ENCODE measurements around the gene HIRA. TPM values are rescaled to one million over a fixed set of nuclear protein-coding genes. Genes with fewer than 3 reads are reported as not detected.

Gene HIRA
- total and polyA plus RNA-seq, 9 of the 15 experiments (the other 6 are each of a cell fraction or from before 2014, with no cell fraction given): 0.96 to 132 (median 58.4) TPM

DNA sequence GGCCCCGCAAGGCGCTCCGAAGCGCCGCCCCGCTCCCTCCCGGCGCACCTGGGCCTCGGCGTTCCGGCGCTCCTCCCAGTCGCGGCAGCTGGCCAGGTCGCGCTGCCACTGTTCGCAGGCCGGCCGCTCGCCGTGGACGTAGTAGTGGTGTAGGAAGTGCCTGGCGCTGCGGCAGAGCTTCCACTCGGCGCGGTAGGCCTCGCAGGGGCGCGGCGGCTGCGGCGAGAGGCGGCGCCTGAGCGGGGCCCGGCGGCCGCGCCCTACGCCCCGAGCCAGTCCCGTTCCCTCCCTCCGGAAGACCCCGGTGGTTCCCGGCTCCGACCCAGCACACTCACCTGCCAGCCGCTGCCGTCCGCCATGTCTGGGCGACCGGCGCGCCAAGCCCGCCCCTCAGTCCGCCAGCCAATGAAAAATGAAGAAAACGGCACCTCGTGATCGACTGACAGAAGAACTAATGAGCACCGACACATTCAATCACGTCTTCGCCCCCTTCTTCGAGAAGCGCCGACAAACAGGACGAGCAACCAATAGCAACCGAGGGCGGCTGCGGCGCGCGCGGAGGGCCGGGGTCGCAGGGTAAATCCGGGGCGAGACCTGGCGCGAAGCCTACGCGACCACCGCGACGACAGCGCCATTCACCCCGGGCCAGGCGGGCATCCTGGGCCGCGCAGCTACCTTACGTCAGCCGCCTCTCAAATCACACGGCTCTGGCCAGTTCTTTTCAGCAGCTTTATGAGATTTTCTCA is 16.0 kb upstream of the HIRA start, which contains the start of gene C22orf39 (continued):
- TF ChIP-seq ESRRA (IDR thresholded peaks at IDR 0.05; ENCODE audit: borderline replicate concordance, low read depth): peak; percentile 78
- TF ChIP-seq ZNF76 (CRISPR knock-in tag; IDR thresholded peaks at IDR 0.05; ENCODE audit: borderline replicate concordance): peak; percentile 87; the same call in 1 of the 2 replicates
- TF ChIP-seq, protein P1, sequence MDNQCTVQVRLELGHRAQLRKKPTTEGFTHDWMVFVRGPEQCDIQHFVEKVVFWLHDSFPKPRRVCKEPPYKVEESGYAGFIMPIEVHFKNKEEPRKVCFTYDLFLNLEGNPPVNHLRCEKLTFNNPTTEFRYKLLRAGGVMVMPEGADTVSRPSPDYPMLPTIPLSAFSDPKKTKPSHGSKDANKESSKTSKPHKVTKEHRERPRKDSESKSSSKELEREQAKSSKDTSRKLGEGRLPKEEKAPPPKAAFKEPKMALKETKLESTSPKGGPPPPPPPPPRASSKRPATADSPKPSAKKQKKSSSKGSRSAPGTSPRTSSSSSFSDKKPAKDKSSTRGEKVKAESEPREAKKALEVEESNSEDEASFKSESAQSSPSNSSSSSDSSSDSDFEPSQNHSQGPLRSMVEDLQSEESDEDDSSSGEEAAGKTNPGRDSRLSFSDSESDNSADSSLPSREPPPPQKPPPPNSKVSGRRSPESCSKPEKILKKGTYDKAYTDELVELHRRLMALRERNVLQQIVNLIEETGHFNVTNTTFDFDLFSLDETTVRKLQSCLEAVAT (IDR thresholded peaks at IDR 0.05): peak in 1 of 2 experiments; percentile 96; a peak in 1 of 4 replicates
- no peak for TF ChIP-seq CC2D1A (IDR thresholded peaks at IDR 0.05)
- TF ChIP-seq PCBP2 (IDR thresholded peaks at IDR 0.05; ENCODE audit: low read depth, low read length, poor library complexity, severe bottlenecking): no peak
- peak; percentile 27; the same call in 1 of the 2 replicates for TF ChIP-seq CBFA2T3 (IDR thresholded peaks at IDR 0.05)
- peak; percentile 88 for TF ChIP-seq SETDB1 (IDR thresholded peaks at IDR 0.05; ENCODE audit: low read length)
- TF ChIP-seq ZBTB7A (IDR thresholded peaks at IDR 0.05; ENCODE audit: borderline replicate concordance, control insufficient read depth, low read depth, low read length): peak; percentile 99
- TF ChIP-seq HNRNPK (IDR thresholded peaks at IDR 0.05; ENCODE audit: low read depth, low read length, poor library complexity, severe bottlenecking): peak; percentile 85
- peak; percentile 68 for TF ChIP-seq ZBTB17 (CRISPR knock-in tag; IDR thresholded peaks at IDR 0.05)
- no peak for TF ChIP-seq BMI1 (IDR thresholded peaks at IDR 0.05; ENCODE audit: low read length)
- TF ChIP-seq, protein P2, sequence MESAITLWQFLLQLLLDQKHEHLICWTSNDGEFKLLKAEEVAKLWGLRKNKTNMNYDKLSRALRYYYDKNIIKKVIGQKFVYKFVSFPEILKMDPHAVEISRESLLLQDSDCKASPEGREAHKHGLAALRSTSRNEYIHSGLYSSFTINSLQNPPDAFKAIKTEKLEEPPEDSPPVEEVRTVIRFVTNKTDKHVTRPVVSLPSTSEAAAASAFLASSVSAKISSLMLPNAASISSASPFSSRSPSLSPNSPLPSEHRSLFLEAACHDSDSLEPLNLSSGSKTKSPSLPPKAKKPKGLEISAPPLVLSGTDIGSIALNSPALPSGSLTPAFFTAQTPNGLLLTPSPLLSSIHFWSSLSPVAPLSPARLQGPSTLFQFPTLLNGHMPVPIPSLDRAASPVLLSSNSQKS (CRISPR knock-in tag; IDR thresholded peaks at IDR 0.05): no peak
- TF ChIP-seq, protein P3, sequence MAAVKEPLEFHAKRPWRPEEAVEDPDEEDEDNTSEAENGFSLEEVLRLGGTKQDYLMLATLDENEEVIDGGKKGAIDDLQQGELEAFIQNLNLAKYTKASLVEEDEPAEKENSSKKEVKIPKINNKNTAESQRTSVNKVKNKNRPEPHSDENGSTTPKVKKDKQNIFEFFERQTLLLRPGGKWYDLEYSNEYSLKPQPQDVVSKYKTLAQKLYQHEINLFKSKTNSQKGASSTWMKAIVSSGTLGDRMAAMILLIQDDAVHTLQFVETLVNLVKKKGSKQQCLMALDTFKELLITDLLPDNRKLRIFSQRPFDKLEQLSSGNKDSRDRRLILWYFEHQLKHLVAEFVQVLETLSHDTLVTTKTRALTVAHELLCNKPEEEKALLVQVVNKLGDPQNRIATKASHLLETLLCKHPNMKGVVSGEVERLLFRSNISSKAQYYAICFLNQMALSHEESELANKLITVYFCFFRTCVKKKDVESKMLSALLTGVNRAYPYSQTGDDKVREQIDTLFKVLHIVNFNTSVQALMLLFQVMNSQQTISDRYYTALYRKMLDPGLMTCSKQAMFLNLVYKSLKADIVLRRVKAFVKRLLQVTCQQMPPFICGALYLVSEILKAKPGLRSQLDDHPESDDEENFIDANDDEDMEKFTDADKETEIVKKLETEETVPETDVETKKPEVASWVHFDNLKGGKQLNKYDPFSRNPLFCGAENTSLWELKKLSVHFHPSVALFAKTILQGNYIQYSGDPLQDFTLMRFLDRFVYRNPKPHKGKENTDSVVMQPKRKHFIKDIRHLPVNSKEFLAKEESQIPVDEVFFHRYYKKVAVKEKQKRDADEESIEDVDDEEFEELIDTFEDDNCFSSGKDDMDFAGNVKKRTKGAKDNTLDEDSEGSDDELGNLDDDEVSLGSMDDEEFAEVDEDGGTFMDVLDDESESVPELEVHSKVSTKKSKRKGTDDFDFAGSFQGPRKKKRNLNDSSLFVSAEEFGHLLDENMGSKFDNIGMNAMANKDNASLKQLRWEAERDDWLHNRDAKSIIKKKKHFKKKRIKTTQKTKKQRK (IDR thresholded peaks at IDR 0.05; ENCODE audit: borderline replicate concordance, low read depth, low read length): peak; percentile 96
- peak; percentile 76; the same call in 1 of the 2 replicates for TF ChIP-seq ELF1 (tag; IDR thresholded peaks at IDR 0.05)
- TF ChIP-seq, protein P4, sequence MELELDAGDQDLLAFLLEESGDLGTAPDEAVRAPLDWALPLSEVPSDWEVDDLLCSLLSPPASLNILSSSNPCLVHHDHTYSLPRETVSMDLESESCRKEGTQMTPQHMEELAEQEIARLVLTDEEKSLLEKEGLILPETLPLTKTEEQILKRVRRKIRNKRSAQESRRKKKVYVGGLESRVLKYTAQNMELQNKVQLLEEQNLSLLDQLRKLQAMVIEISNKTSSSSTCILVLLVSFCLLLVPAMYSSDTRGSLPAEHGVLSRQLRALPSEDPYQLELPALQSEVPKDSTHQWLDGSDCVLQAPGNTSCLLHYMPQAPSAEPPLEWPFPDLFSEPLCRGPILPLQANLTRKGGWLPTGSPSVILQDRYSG (tag; conservative IDR thresholded peaks at IDR 0.05; ENCODE audit: low read depth): peak; percentile 71; the same call in 1 of the 2 replicates
- TF ChIP-seq ZFPM2 (CRISPR knock-in tag; IDR thresholded peaks at IDR 0.05): peak; percentile 91
- TF ChIP-seq TAF15 (IDR thresholded peaks at IDR 0.05; ENCODE audit: low read depth, low read length): no peak
- no peak for TF ChIP-seq ZNF143 (CRISPR knock-in tag; IDR thresholded peaks at IDR 0.05)
- TF ChIP-seq DNMT1 (IDR thresholded peaks at IDR 0.05): no peak
- TF ChIP-seq, protein P5, sequence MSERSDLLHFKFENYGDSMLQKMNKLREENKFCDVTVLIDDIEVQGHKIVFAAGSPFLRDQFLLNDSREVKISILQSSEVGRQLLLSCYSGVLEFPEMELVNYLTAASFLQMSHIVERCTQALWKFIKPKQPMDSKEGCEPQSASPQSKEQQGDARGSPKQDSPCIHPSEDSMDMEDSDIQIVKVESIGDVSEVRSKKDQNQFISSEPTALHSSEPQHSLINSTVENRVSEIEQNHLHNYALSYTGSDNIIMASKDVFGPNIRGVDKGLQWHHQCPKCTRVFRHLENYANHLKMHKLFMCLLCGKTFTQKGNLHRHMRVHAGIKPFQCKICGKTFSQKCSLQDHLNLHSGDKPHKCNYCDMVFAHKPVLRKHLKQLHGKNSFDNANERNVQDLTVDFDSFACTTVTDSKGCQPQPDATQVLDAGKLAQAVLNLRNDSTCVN (CRISPR knock-in tag; IDR thresholded peaks at IDR 0.05): no peak
